ENCODE results near the gene SLC10A7.

Gene SLC10A7

GRCh38 chr4:146294776-146295175 lies 227.0 kb downstream of the SLC10A7 start:
- TF ChIP-seq, protein P1, sequence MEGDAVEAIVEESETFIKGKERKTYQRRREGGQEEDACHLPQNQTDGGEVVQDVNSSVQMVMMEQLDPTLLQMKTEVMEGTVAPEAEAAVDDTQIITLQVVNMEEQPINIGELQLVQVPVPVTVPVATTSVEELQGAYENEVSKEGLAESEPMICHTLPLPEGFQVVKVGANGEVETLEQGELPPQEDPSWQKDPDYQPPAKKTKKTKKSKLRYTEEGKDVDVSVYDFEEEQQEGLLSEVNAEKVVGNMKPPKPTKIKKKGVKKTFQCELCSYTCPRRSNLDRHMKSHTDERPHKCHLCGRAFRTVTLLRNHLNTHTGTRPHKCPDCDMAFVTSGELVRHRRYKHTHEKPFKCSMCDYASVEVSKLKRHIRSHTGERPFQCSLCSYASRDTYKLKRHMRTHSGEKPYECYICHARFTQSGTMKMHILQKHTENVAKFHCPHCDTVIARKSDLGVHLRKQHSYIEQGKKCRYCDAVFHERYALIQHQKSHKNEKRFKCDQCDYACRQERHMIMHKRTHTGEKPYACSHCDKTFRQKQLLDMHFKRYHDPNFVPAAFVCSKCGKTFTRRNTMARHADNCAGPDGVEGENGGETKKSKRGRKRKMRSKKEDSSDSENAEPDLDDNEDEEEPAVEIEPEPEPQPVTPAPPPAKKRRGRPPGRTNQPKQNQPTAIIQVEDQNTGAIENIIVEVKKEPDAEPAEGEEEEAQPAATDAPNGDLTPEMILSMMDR (IDR thresholded peaks at IDR 0.05; ENCODE audit: low read depth, low read length, missing control alignments), result no peak
- DNase-seq (ENCODE audit: low read depth), result no peak
- no peak overlapping the region for H3K4me3 ChIP-seq (ENCODE audit: low read depth, low read length)

DNA sequence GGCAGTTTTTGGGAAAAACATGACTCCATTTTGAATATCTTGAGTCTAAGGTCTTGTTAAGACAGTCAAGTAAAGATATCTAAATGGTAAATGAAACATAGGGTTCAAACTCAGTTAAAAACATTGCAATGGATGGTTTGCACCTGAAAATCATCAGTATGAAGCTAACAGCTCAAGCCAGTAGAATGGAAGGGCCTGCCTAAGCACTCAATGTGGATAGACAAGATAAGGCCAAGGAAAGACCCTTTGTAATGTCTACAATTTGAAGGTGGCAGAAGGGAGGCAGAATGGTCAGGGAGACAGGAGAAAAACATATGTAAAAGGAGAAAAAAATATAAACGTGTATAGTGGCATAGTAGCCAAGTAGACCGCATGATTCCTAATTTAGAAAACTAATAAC lies 229.2 kb downstream of the SLC10A7 start:
- TF ChIP-seq, protein P1 (IDR thresholded peaks at IDR 0.05; ENCODE audit: low read depth, low read length, missing control alignments), result no peak
- H3K4me3 ChIP-seq (ENCODE audit: low read depth, low read length), result no peak overlapping the region
- DNase-seq (ENCODE audit: low read depth), result no peak

- H3K4me3 ChIP-seq (ENCODE audit: low read depth, low read length), result no peak overlapping the region
- no peak for DNase-seq (ENCODE audit: low read depth)
- TF ChIP-seq, protein P1 (IDR thresholded peaks at IDR 0.05; ENCODE audit: low read depth, low read length, missing control alignments), result no peak
Measured at GRCh38 chr4:146291313-146291712, 230.4 kb downstream of the SLC10A7 start.

- DNase-seq (ENCODE audit: low read depth), result peak; percentile 8
- TF ChIP-seq, protein P1 (IDR thresholded peaks at IDR 0.05; ENCODE audit: low read depth, low read length, missing control alignments), result no peak
- H3K4me3 ChIP-seq (ENCODE audit: low read depth, low read length), result no peak overlapping the region
Measured at GRCh38 chr4:146288193-146288592, 233.5 kb downstream of the SLC10A7 start.

- TF ChIP-seq, protein P1 (IDR thresholded peaks at IDR 0.05; ENCODE audit: low read depth, low read length, missing control alignments), result no peak
- H3K4me3 ChIP-seq (ENCODE audit: low read depth, low read length), result no peak overlapping the region
- no peak for DNase-seq (ENCODE audit: low read depth)
Measured at GRCh38 chr4:146285037-146285436, 236.7 kb downstream of the SLC10A7 start.

GRCh38 chr4:146283758-146284651 lies 237.7 kb downstream of the SLC10A7 start:
- no peak overlapping the region for H3K4me3 ChIP-seq (ENCODE audit: low read depth, low read length)
- TF ChIP-seq, protein P1 (IDR thresholded peaks at IDR 0.05; ENCODE audit: low read depth, low read length, missing control alignments), result no peak
- DNase-seq (ENCODE audit: low read depth), result no peak

- DNase-seq (ENCODE audit: low read depth), result no peak
- TF ChIP-seq, protein P1 (IDR thresholded peaks at IDR 0.05; ENCODE audit: low read depth, low read length, missing control alignments), result no peak
- H3K4me3 ChIP-seq (ENCODE audit: low read depth, low read length), result no peak overlapping the region
Measured at GRCh38 chr4:146282657-146283056, 239.1 kb downstream of the SLC10A7 start.
